H9 (cell line): ENCODE measurements around the gene FAT1. TPM values are rescaled to one million over a fixed set of nuclear protein-coding genes. Genes with fewer than 3 reads are reported as not detected.

ENCODE experiments used
- DNase-seq: peaks from one replicate; pipeline ENCODE4 v3.0.0-alpha.2; 2017
- H2AFZ ChIP-seq: one replicate; pipeline ENCODE4 v1.6.1; 2013; ENCODE audit warnings: mild to moderate bottlenecking, low read length, control low read depth, moderate library complexity
- H2AK5ac ChIP-seq: 2 replicates; pipeline ENCODE4 v1.6.1; 2013; ENCODE audit warnings: low read length, control low read depth, mixed read lengths; ENCODE audit not compliant: insufficient read length
- H2BK120ac ChIP-seq: one replicate; pipeline ENCODE4 v1.6.1; 2013; ENCODE audit warnings: low read depth, mild to moderate bottlenecking, low read length, control low read depth, inconsistent platforms; ENCODE audit not compliant: poor library complexity, severe bottlenecking
- H2BK12ac ChIP-seq: 2 replicates; pipeline ENCODE4 v1.6.1; 2013; ENCODE audit warnings: low read length, control low read depth, mixed read lengths, low read depth; ENCODE audit not compliant: insufficient read length
- H2BK15ac ChIP-seq: 2 replicates; pipeline ENCODE4 v1.6.1; 2013; ENCODE audit warnings: low read depth, low read length, control low read depth
- H2BK20ac ChIP-seq: one replicate; pipeline ENCODE4 v1.6.1; 2013; ENCODE audit warnings: low read depth, mild to moderate bottlenecking, low read length, control low read depth, inconsistent platforms; ENCODE audit not compliant: poor library complexity, severe bottlenecking
- H2BK5ac ChIP-seq: 2 replicates; pipeline ENCODE4 v1.6.1; 2013; ENCODE audit warnings: low read length, control low read depth, mixed read lengths; ENCODE audit not compliant: insufficient read length
- H3K14ac ChIP-seq: 2 replicates; pipeline ENCODE4 v1.6.1; 2013; ENCODE audit warnings: low read length, control low read depth; ENCODE audit not compliant: insufficient read depth
- H3K18ac ChIP-seq: 2 replicates; pipeline ENCODE4 v1.6.1; 2013; ENCODE audit warnings: low read depth, mild to moderate bottlenecking, mixed read lengths, low read length, control low read depth; ENCODE audit not compliant: insufficient read length
- H3K23ac ChIP-seq: 2 replicates; pipeline ENCODE4 v1.6.1; 2013; ENCODE audit warnings: low read length, control low read depth, mixed read lengths, low read depth; ENCODE audit not compliant: insufficient read length
- H3K23me2 ChIP-seq: 2 replicates; pipeline ENCODE4 v1.6.1; 2013; ENCODE audit warnings: low read depth, mild to moderate bottlenecking, mixed read lengths, low read length, control low read depth; ENCODE audit not compliant: insufficient read length, poor library complexity, severe bottlenecking
- H3K27ac ChIP-seq: 2 replicates; pipeline ENCODE4 v1.5.1; 2013; ENCODE audit warnings: low read length, control low read depth, mixed read lengths, low read depth; ENCODE audit not compliant: insufficient read length
- H3K27me3 ChIP-seq: 2 replicates; pipeline ENCODE4 v1.6.1; 2013; ENCODE audit warnings: low read length, control low read depth, inconsistent platforms; ENCODE audit not compliant: insufficient read depth
- H3K4ac ChIP-seq: 2 replicates; pipeline ENCODE4 v1.6.1; 2013; ENCODE audit warnings: low read depth, mild to moderate bottlenecking, control low read depth, inconsistent platforms, low read length, moderate library complexity
- H3K4me1 ChIP-seq: 2 replicates; pipeline ENCODE4 v1.6.1; 2013; ENCODE audit warnings: low read length, control low read depth, inconsistent platforms; ENCODE audit not compliant: insufficient read depth
- H3K4me2 ChIP-seq: 2 replicates; pipeline ENCODE4 v1.6.1; 2013; ENCODE audit warnings: low read length, control low read depth, mixed read lengths; ENCODE audit not compliant: insufficient read length, insufficient read depth
- H3K56ac ChIP-seq: 2 replicates; pipeline ENCODE4 v1.6.1; 2013; ENCODE audit warnings: low read depth, mild to moderate bottlenecking, mixed read lengths, low read length, control low read depth; ENCODE audit not compliant: insufficient read length
- H3K79me1 ChIP-seq: 2 replicates; pipeline ENCODE4 v1.6.1; 2013; ENCODE audit warnings: low read depth, mild to moderate bottlenecking, moderate library complexity, low read length, control low read depth, inconsistent platforms; ENCODE audit not compliant: insufficient read depth, poor library complexity, severe bottlenecking
- H3K79me2 ChIP-seq: 2 replicates; pipeline ENCODE4 v1.6.1; 2013; ENCODE audit warnings: low read length, control low read depth, inconsistent platforms; ENCODE audit not compliant: insufficient read depth
- H3K9ac ChIP-seq: 2 replicates; pipeline ENCODE4 v1.6.1; 2013; ENCODE audit warnings: low read length, control low read depth, mixed read lengths; ENCODE audit not compliant: insufficient read length; ENCODE audit errors: extremely low read depth
- H3K9me3 ChIP-seq: one replicate; pipeline ENCODE4 v1.6.1; 2013; ENCODE audit warnings: low read depth, low read length, inconsistent platforms; ENCODE audit not compliant: control insufficient read depth
- H3T11ph ChIP-seq: one replicate; pipeline ENCODE4 v1.6.1; 2013; ENCODE audit warnings: mild to moderate bottlenecking, low read length, control low read depth, inconsistent platforms
- H4K20me1 ChIP-seq: one replicate; pipeline ENCODE4 v1.6.1; 2013; ENCODE audit not compliant: control insufficient read depth, insufficient read length, insufficient read depth
- H4K5ac ChIP-seq: 2 replicates; pipeline ENCODE4 v1.6.1; 2013; ENCODE audit warnings: low read depth, mild to moderate bottlenecking, mixed read lengths, low read length, control low read depth; ENCODE audit not compliant: insufficient read length
- H4K8ac ChIP-seq: replicated peaks from 2 replicates; pipeline ENCODE4 v1.6.1; 2013; ENCODE audit warnings: low read length, control low read depth, mixed read lengths, low read depth; ENCODE audit not compliant: insufficient read length
- H4K91ac ChIP-seq: 2 replicates; pipeline ENCODE4 v1.6.1; 2013; ENCODE audit warnings: low read depth, mild to moderate bottlenecking, moderate library complexity, mixed read lengths, low read length, control low read depth; ENCODE audit not compliant: insufficient read length
- H3K27ac Mint-ChIP-seq, 3 experiments: 2 replicates in 2 of 3; 3 replicates in 1 of 3; pipeline ENCODE4 v1.8.0; 2020 to 2021; ENCODE audit warnings: mixed read lengths in 3 of 3, mild to moderate bottlenecking in 1 of 3, moderate library complexity in 1 of 3
- H3K27me3 Mint-ChIP-seq: 2 replicates; pipeline ENCODE4 v1.8.0; 2021; ENCODE audit warnings: low read depth, mild to moderate bottlenecking, moderate library complexity, mixed read lengths
- H3K36me3 Mint-ChIP-seq, 3 experiments: 2 replicates in 2 of 3; 3 replicates in 1 of 3; pipeline ENCODE4 v1.8.0; 2020 to 2021; ENCODE audit warnings: low read depth in 3 of 3, mixed read lengths in 3 of 3; ENCODE audit not compliant: insufficient read depth in 1 of 3
- H3K4me1 Mint-ChIP-seq, 2 experiments: 2 replicates each; pipeline ENCODE4 v1.8.0; 2020; ENCODE audit warnings: mixed read lengths in 2 of 2
- H3K4me3 Mint-ChIP-seq, 2 experiments: 2 replicates in 1 of 2; 3 replicates in 1 of 2; pipeline ENCODE4 v1.8.0; 2020 to 2021; ENCODE audit warnings: mild to moderate bottlenecking in 2 of 2, mixed read lengths in 2 of 2, moderate library complexity in 1 of 2
- H3K9me3 Mint-ChIP-seq, 2 experiments: 2 replicates in 1 of 2; 3 replicates in 1 of 2; pipeline ENCODE4 v1.8.0; 2020; ENCODE audit warnings: mild to moderate bottlenecking in 2 of 2, mixed read lengths in 2 of 2, moderate library complexity in 1 of 2
- WGBS: extraction: QIAGEN DNeasy Blood & Tissue Kit; methylation state at CpG from one replicate; pipeline ENCODE4 v1.1.7; 2013; ENCODE audit warnings: missing lambda C conversion rate, low lambda C conversion rate, mixed read lengths; ENCODE audit not compliant: insufficient read length; ENCODE audit errors: extremely low coverage; 5-methylcytosine and 5-hydroxymethylcytosine counted together
- total RNA-seq: library from RNA; stranded (reverse); gene quantifications from 2 replicates; pipeline ENCODE4 v1.2.1, GENCODE V29; 2021
- TF ChIP-seq, protein P1 (sequence below): fragments of 200-600 bp; sonication (generic); conservative IDR thresholded peaks from 3 replicates; pipeline ENCODE4 v1.8.0; 2021; ENCODE audit warnings: antibody characterized with exemption, mild to moderate bottlenecking

FAT1 gene
- total RNA-seq, 1 experiment from 2014 or later, result 173 TPM

DNA sequence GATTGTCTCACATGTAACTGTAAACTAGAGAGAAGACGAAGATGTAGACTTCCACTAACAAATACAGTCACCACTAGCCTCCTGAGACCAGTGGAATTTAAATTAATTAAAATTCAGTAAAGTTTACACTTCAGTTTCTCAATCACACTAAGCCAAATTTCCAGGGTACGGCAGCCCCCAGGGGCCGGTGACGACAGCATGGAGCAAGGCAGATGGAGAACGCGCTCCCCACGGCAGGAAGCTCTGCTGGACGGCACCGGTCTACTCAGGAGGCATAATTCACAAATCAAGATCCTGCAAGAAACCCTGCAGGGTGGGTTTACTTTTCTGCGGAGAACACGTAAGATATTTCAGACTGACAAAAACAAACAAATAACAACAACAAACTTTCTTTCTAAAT is 80.7 kb downstream of the FAT1 start:
- Histone ChIP-seq H3K14ac (no peak overlapping the region), H2BK12ac (no peak overlapping the region), H2AFZ (no peak overlapping the region), H3K56ac (no peak overlapping the region), H4K5ac (no peak overlapping the region), H4K8ac (no peak overlapping the region), H3K79me2 (peaks cover 5% of the 10 kb centered on the region; the same call in 1 of the 2 replicates), H3T11ph (no peak overlapping the region), H2BK120ac (no peak overlapping the region), H2BK5ac (no peak overlapping the region), H3K9ac (no peak overlapping the region), H3K79me1 (no peaks in the 10 kb centered on the region), H4K20me1 (no peaks in the 10 kb centered on the region), H3K23me2 (no peaks in the 10 kb centered on the region), H2BK15ac (no peak overlapping the region), H3K4me1 (peaks cover 17% of the 10 kb centered on the region; the same call in 1 of the 2 replicates), H2BK20ac (no peak overlapping the region), H3K18ac (no peak overlapping the region), H3K4me2 (no peak overlapping the region), H3K9me3 (no peaks in the 10 kb centered on the region), H4K91ac (no peak overlapping the region), H3K27me3 (no peaks in the 10 kb centered on the region), H3K23ac (no peak overlapping the region), H3K4ac (no peak overlapping the region), H2AK5ac (no peak overlapping the region), H3K27ac (no peak overlapping the region)
- H3K36me3 Mint-ChIP-seq, result peaks cover 4 to 27% (median 25%) of the 10 kb centered on the region in 3 experiments; a peak in 6 of 7 replicates
- TF ChIP-seq, protein P1, sequence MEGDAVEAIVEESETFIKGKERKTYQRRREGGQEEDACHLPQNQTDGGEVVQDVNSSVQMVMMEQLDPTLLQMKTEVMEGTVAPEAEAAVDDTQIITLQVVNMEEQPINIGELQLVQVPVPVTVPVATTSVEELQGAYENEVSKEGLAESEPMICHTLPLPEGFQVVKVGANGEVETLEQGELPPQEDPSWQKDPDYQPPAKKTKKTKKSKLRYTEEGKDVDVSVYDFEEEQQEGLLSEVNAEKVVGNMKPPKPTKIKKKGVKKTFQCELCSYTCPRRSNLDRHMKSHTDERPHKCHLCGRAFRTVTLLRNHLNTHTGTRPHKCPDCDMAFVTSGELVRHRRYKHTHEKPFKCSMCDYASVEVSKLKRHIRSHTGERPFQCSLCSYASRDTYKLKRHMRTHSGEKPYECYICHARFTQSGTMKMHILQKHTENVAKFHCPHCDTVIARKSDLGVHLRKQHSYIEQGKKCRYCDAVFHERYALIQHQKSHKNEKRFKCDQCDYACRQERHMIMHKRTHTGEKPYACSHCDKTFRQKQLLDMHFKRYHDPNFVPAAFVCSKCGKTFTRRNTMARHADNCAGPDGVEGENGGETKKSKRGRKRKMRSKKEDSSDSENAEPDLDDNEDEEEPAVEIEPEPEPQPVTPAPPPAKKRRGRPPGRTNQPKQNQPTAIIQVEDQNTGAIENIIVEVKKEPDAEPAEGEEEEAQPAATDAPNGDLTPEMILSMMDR, result no peak
- no peak for DNase-seq
- no peaks in the 10 kb centered on the region for H3K27me3 Mint-ChIP-seq
- H3K4me1 Mint-ChIP-seq, result peaks cover 22 to 25% of the 10 kb centered on the region in 2 experiments
- no CpG with 5 or more reads among the region's 11 CpGs for WGBS
- H3K4me3 Mint-ChIP-seq, result no peak overlapping the region
- peak overlapping the region in 2 of 3 experiments; percentile 46; a peak in 4 of 7 replicates for H3K27ac Mint-ChIP-seq
- H3K9me3 Mint-ChIP-seq, result no peaks in the 10 kb centered on the region
